H1 (cell line): ENCODE measurements around the gene CRYBG1. TPM values are rescaled to one million over a fixed set of nuclear protein-coding genes. Genes with fewer than 3 reads are reported as not detected.

Experiments used
- CTCF ChIA-PET: fragments of 300-600 bp; sonication (Branson Sonifier 250); formaldehyde crosslinking; loops from one replicate; lab custom pipeline; 2021; ENCODE audit not compliant: partially characterized antibody; lab: Charles Lee
- POLR2A ChIA-PET: fragments of 300-600 bp; sonication (Branson Sonifier 250); formaldehyde crosslinking; loops from one replicate; lab custom pipeline; 2021; ENCODE audit warnings: inconsistent platforms; ENCODE audit not compliant: partially characterized antibody; lab: Charles Lee
- DNase-seq, 2 experiments: peaks; one replicate each; pipeline versions ENCODE4 v3.0.0 to v3.0.0-alpha.2; 2010 to 2022; ENCODE audit warnings: low spot score in 2 of 2, low read depth in 1 of 2, mixed read lengths in 1 of 2
- FAIRE-seq: peaks from 2 replicates; lab custom pipeline; 2011; peaks lifted over from hg19 to GRCh38; lab: Jason Lieb, UNC
- H2AFZ ChIP-seq: 2 replicates; pipeline ENCODE4 v1.8.1; 2012; ENCODE audit warnings: low read length, inconsistent platforms
- H2AK5ac ChIP-seq: 2 replicates; pipeline ENCODE4 v1.6.1; 2013; ENCODE audit warnings: low read depth, low read length
- H2BK120ac ChIP-seq: replicated peaks from 2 replicates; pipeline ENCODE3; 2013; ENCODE audit warnings: low read depth, low read length, inconsistent platforms
- H2BK12ac ChIP-seq: 2 replicates; pipeline ENCODE4 v1.6.1; 2013; ENCODE audit warnings: low read depth, low read length
- H2BK15ac ChIP-seq: 2 replicates; pipeline ENCODE4 v1.6.1; 2013; ENCODE audit warnings: low read length
- H2BK20ac ChIP-seq: 2 replicates; pipeline ENCODE4 v1.6.1; 2013; ENCODE audit warnings: low read length
- H2BK5ac ChIP-seq: 2 replicates; pipeline ENCODE4 v1.6.1; 2013; ENCODE audit warnings: low read depth, low read length
- H3K14ac ChIP-seq: 2 replicates; pipeline ENCODE4 v1.6.1; 2013; ENCODE audit warnings: inconsistent platforms; ENCODE audit not compliant: insufficient read length
- H3K18ac ChIP-seq: 2 replicates; pipeline ENCODE4 v1.6.1; 2013; ENCODE audit warnings: low read length; ENCODE audit errors: extremely low read depth
- H3K23ac ChIP-seq: 2 replicates; pipeline ENCODE4 v1.6.1; 2013; ENCODE audit warnings: inconsistent platforms; ENCODE audit not compliant: insufficient read length
- H3K23me2 ChIP-seq: 2 replicates; pipeline ENCODE4 v1.6.1; 2013; ENCODE audit warnings: low read depth, low read length
- H3K27ac ChIP-seq: 2 replicates; pipeline ENCODE4 v1.6.1; 2011; ENCODE audit warnings: low read depth, low read length, inconsistent platforms
- H3K27me3 ChIP-seq, 4 experiments: replicated peaks in 1 of 4; 1 replicate in 1 of 4; 2 replicates in 3 of 4; pipeline versions ENCODE4 v1.6.1 to v1.8.1; 2011 to 2013; ENCODE audit warnings: low read length in 3 of 4, mild to moderate bottlenecking in 3 of 4, inconsistent platforms in 2 of 4, mixed read lengths in 2 of 4, moderate library complexity in 1 of 4; ENCODE audit not compliant: control insufficient read depth in 3 of 4, insufficient read depth in 3 of 4; ENCODE audit errors: extremely low read depth in 1 of 4
- H3K36me3 ChIP-seq, 4 experiments: 2 replicates each; pipeline versions ENCODE4 v1.6.1 to v1.8.1; 2011 to 2013; ENCODE audit warnings: mild to moderate bottlenecking in 4 of 4, low read length in 3 of 4, moderate library complexity in 2 of 4, control low read depth in 1 of 4, inconsistent platforms in 1 of 4; ENCODE audit not compliant: insufficient read depth in 4 of 4, control insufficient read depth in 2 of 4
- H3K4ac ChIP-seq: replicated peaks from 2 replicates; pipeline ENCODE3; 2013; ENCODE audit warnings: low read length, low read depth, mixed read lengths, inconsistent platforms; ENCODE audit not compliant: insufficient read length
- H3K4me1 ChIP-seq, 4 experiments: replicated peaks in 1 of 4; 1 replicate in 1 of 4; 2 replicates in 3 of 4; pipeline versions ENCODE4 v1.6.1 to v1.8.1; 2011 to 2013; ENCODE audit warnings: low read length in 3 of 4, inconsistent platforms in 2 of 4, mixed read lengths in 1 of 4; ENCODE audit not compliant: insufficient read depth in 4 of 4, control insufficient read depth in 3 of 4
- H3K4me2 ChIP-seq, 2 experiments: 2 replicates each; pipeline versions ENCODE4 v1.6.1 to v1.8.1; 2011 to 2013; ENCODE audit warnings: low read depth in 2 of 2, low read length in 2 of 2, control low read depth in 1 of 2, inconsistent platforms in 1 of 2, mild to moderate bottlenecking in 1 of 2; ENCODE audit not compliant: insufficient read depth in 1 of 2
- H3K4me3 ChIP-seq, 4 experiments: fragments of 200-600, 300-600 bp in 1 of 4; sonication (generic), shearing (Covaris generic), sonication (Bioruptor Twin) in 1 of 4; 2 replicates each; pipeline versions ENCODE4 v1.5.1 to v1.8.1; 2011 to 2016; ENCODE audit warnings: low read length in 4 of 4, low read depth in 3 of 4, control low read depth in 2 of 4, inconsistent platforms in 2 of 4, mild to moderate bottlenecking in 2 of 4, mixed read lengths in 1 of 4, moderate library complexity in 1 of 4; ENCODE audit not compliant: insufficient read depth in 2 of 4; ENCODE audit errors: extremely low read depth in 1 of 4
- H3K56ac ChIP-seq: replicated peaks from 2 replicates; pipeline ENCODE3; 2013; ENCODE audit warnings: low read depth, mild to moderate bottlenecking, mixed read lengths, low read length, inconsistent platforms; ENCODE audit not compliant: insufficient read length
- H3K79me1 ChIP-seq: 2 replicates; pipeline ENCODE4 v1.6.1; 2013; ENCODE audit warnings: low read depth, low read length, control low read depth
- H3K79me2 ChIP-seq, 2 experiments: 2 replicates each; pipeline versions ENCODE4 v1.6.1 to v1.8.1; 2012 to 2013; ENCODE audit warnings: low read length in 2 of 2, mild to moderate bottlenecking in 2 of 2, inconsistent platforms in 1 of 2; ENCODE audit not compliant: insufficient read depth in 2 of 2, control insufficient read depth in 1 of 2
- H3K9ac ChIP-seq, 4 experiments: replicated peaks in 1 of 4; 1 replicate in 1 of 4; 2 replicates in 3 of 4; pipeline versions ENCODE4 v1.6.1 to v1.8.1; 2011 to 2013; ENCODE audit warnings: low read depth in 3 of 4, low read length in 3 of 4, control low read depth in 2 of 4, mild to moderate bottlenecking in 2 of 4, moderate library complexity in 2 of 4, inconsistent platforms in 1 of 4; ENCODE audit errors: extremely low read depth in 1 of 4
- H3K9me3 ChIP-seq, 2 experiments: 2 replicates each; pipeline versions ENCODE4 v1.6.1 to v1.8.1; 2012 to 2013; ENCODE audit warnings: mild to moderate bottlenecking in 2 of 2, moderate library complexity in 2 of 2, control low read depth in 1 of 2, inconsistent platforms in 1 of 2, low read depth in 1 of 2, low read length in 1 of 2, mixed read lengths in 1 of 2; ENCODE audit not compliant: insufficient read depth in 2 of 2
- H4K20me1 ChIP-seq, 2 experiments: replicated peaks in 1 of 2; 2 replicates each; pipeline versions ENCODE3 to v1.8.1; 2011 to 2013; ENCODE audit warnings: inconsistent platforms in 2 of 2, low read length in 2 of 2, mild to moderate bottlenecking in 1 of 2; ENCODE audit not compliant: insufficient read depth in 2 of 2, control insufficient read depth in 1 of 2
- H4K5ac ChIP-seq: 2 replicates; pipeline ENCODE4 v1.6.1; 2013; ENCODE audit warnings: low read length, low read depth, mixed read lengths, inconsistent platforms; ENCODE audit not compliant: insufficient read length
- H4K8ac ChIP-seq: 2 replicates; pipeline ENCODE4 v1.8.0; 2013; ENCODE audit warnings: mild to moderate bottlenecking, moderate library complexity, low read length, inconsistent platforms; ENCODE audit not compliant: insufficient read depth; ENCODE audit errors: extremely low read depth
- H4K91ac ChIP-seq: replicated peaks from 2 replicates; pipeline ENCODE3; 2013; ENCODE audit warnings: low read length, mixed read lengths, inconsistent platforms; ENCODE audit not compliant: insufficient read length
- HDAC6 ChIP-seq: IDR thresholded peaks from one replicate; pipeline ENCODE4 v1.7.1; 2012; ENCODE audit warnings: low read depth, mild to moderate bottlenecking, inconsistent platforms, low read length, moderate library complexity
- RNF2 ChIP-seq: fragments of 200-900, 300-1000 bp; sonication (generic); IDR thresholded peaks from 2 replicates; pipeline ENCODE4 v1.7.1; 2016; ENCODE audit warnings: borderline replicate concordance, low read depth, mild to moderate bottlenecking, antibody characterized with exemption, low read length; ENCODE audit not compliant: poor library complexity, severe bottlenecking; ENCODE audit errors: missing control alignments
- TAF7 ChIP-seq: optimal IDR thresholded peaks from 2 replicates; pipeline ENCODE3; 2011; ENCODE audit warnings: low read depth, mild to moderate bottlenecking, inconsistent platforms, low read length, moderate library complexity, borderline replicate concordance
- TEAD4 ChIP-seq: IDR thresholded peaks from 2 replicates; pipeline ENCODE4 v1.6.1; 2012; ENCODE audit warnings: low read depth, low read length, inconsistent platforms, mixed read lengths
- WGBS, 2 experiments: shearing (Covaris generic) in 1 of 2; methylation state at CpG; one replicate each; pipeline versions ENCODE4 v1.1.6 to v1.1.7; 2013 to 2015; ENCODE audit warnings: low lambda C conversion rate in 2 of 2, mixed read lengths in 2 of 2, inconsistent platforms in 1 of 2, low coverage in 1 of 2, missing lambda C conversion rate in 1 of 2; ENCODE audit not compliant: insufficient replicate concordance in 2 of 2, insufficient coverage in 1 of 2, insufficient read length in 1 of 2; ENCODE audit errors: extremely low coverage in 1 of 2, missing lambda C conversion rate in 1 of 2; 5-methylcytosine and 5-hydroxymethylcytosine counted together
- polyA plus RNA-seq, 7 experiments: library from polyadenylated mRNA; depleted of rRNA in 3 of 7; stranded (reverse) in 5 of 7; unstranded in 2 of 7; fragments of >200 nt in 5 of 7; fragments of 200-250 nt in 2 of 7; gene quantifications; 1 replicate in 5 of 7; 2 replicates in 1 of 7; 4 replicates in 1 of 7; pipeline versions ENCODE4 v1.2.1 to v1.2.3, GENCODE V29; 2011 to 2013; ENCODE audit warnings: missing spikeins in 2 of 7, mixed read lengths in 2 of 7
- total RNA-seq: library from RNA; stranded (reverse); fragmentation: NEBNext Ultra II Directional; extraction: Animal tissue kit (Norgen Biotek cat#: 25700); gene quantifications from 2 replicates; pipeline ENCODE4 v1.2.1, GENCODE V29; 2021
- TF ChIP-seq, protein P1 (sequence below): IDR thresholded peaks from 2 replicates; pipeline ENCODE4 v1.6.1; 2011; ENCODE audit warnings: low read depth, mild to moderate bottlenecking, low read length; ENCODE audit not compliant: insufficient read depth

Gene CRYBG1
- total and polyA plus RNA-seq, 2 of the 8 experiments (the other 6 are each of a cell fraction or from before 2014, with no cell fraction given): 2.2 to 11.6 TPM

DNA sequence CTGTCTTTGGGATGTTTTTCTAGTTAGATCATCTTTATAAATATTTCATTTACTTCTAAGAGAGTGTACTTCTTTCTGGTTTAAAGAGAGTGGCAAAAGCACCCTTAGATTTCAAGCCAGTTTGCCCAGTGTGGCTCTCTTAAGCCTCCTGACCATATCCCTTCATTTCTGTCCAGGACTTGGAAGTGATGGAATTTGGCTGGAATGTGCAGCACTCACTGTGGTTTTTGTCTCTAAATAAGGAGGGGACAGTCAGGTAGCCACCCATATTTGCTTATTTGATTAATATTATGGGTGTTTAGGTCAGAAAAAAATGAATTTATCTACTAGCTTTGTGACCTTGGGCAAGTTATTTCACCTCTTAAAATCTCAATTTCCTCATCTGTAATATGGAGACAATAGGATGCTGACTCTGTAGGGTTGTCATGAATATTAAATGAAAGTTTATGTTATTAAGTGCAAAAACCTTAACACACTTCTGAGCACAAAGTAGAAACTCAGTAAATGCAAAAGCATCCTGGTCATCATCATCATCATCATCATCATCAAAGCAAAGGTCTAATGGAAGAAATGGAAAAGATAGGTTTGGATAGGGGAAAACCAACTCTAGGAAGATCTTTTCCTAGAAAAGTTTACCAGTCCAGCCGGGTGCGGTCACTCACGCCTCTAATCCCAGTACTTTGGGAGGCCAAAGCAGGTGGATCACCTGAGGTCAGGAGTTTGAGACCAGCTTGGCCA lies 3.1 kb downstream of the CRYBG1 start:
- H3K27ac ChIP-seq: no peak overlapping the region
- no peaks in the 10 kb centered on the region for H3K36me3 ChIP-seq
- no peak overlapping the region for H4K8ac ChIP-seq
- H3K79me1 ChIP-seq: no peaks in the 10 kb centered on the region
- H3K23ac ChIP-seq: no peak overlapping the region
- no peaks in the 10 kb centered on the region for H3K9me3 ChIP-seq
- H2AFZ ChIP-seq: no peak overlapping the region
- no peak overlapping the region for H3K4ac ChIP-seq
- no peak overlapping the region for H2BK12ac ChIP-seq
- ChIA-PET CTCF (interaction anchor here (1.3 kb wide), 1 partner anchor 28 kb away, joined by 4 read pairs; no protein-coding TSS in a partner anchor), POLR2A (no interaction called here)
- H2BK15ac ChIP-seq: no peak overlapping the region
- H3K4me3 ChIP-seq: no peak overlapping the region
- no peaks in the 10 kb centered on the region for H3K79me2 ChIP-seq
- no peak overlapping the region for H3K9ac ChIP-seq
- H3K27me3 ChIP-seq: peaks cover 0 to 10% (median 7%) of the 10 kb centered on the region in 4 experiments; a peak in 5 of 7 replicates
- no peak overlapping the region for H2BK20ac ChIP-seq
- no peak overlapping the region for H3K18ac ChIP-seq
- H3K23me2 ChIP-seq: peaks cover 8% of the 10 kb centered on the region; the same call in 1 of the 2 replicates
- no peak overlapping the region for H2BK5ac ChIP-seq
- no peak overlapping the region for H3K14ac ChIP-seq
- no peak overlapping the region for H4K91ac ChIP-seq
- WGBS, 2 experiments: 97% methylated on average over 3 of the region's 3 CpGs; no CpG with 5 or more reads in 1 of the 2 experiments
- H3K4me2 ChIP-seq: no peak overlapping the region
- H2BK120ac ChIP-seq: no peak overlapping the region
- no peak for FAIRE-seq
- peaks cover 0 to 2% (median 0%) of the 10 kb centered on the region in 4 experiments; a peak in 1 of 7 replicates for H3K4me1 ChIP-seq
- H3K56ac ChIP-seq: no peak overlapping the region
- no peaks in the 10 kb centered on the region for H4K20me1 ChIP-seq
- no peak for DNase-seq
- H2AK5ac ChIP-seq: no peak overlapping the region
- H4K5ac ChIP-seq: no peak overlapping the region
- no peak for TF ChIP-seq TEAD4
- TF ChIP-seq HDAC6: no peak
- TF ChIP-seq RNF2: no peak
- TF ChIP-seq, protein P1, sequence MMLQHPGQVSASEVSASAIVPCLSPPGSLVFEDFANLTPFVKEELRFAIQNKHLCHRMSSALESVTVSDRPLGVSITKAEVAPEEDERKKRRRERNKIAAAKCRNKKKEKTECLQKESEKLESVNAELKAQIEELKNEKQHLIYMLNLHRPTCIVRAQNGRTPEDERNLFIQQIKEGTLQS: no peak
- TF ChIP-seq TAF7: no peak
